ENCODE data around the gene FRMD4A. TPM values are rescaled to one million over a fixed set of nuclear protein-coding genes. Genes with fewer than 3 reads are reported as not detected.

FRMD4A gene
- total RNA-seq, 1 experiment from 2014 or later = 7.0 TPM

DNA sequence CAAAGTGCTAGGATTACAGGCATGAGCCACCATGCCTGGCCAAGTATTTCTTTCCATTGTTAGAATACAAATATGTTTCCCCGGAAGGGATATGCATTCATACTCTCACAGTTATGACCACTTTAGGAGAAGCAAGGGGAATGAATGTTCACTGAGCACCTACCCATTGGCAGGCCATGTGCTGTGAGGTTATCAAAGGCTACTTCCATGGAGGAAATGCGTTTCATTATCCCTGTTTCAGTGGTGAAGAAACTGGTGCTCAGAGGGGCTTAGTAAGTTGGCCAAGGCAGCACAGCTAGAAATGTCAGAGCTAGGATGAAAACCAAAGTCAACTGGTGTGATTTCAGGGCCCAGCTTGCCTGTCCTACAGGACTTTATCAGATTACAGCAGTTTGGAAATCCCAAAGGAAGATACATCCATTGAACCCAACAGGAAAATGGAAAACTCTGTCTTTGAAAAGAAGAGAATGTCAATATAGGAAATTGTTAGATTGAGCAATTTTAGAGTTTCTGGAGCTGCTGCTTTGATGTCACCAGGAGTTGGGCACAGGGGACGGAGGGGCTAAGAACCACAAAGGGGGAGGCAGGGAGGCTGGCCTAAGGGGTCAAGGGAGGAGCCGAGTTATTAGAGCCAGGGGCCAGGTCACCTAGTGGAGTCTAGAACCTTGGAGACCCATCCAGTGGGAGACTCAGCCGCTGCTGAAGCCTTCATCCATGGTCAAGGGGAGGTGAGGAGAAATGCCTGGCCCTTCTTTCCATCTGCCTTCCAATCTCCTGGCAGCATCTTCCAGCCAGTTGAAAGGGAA, 319.8 kb downstream of the FRMD4A start:
- DNase-seq = no peak
- Mint-ChIP-seq H3K4me3 (ENCODE audit: low read depth, unreplicated experiment) (no peak overlapping the region), H3K27ac (ENCODE audit: unreplicated experiment) (peak overlapping the region; percentile 33), H3K36me3 (ENCODE audit: insufficient read depth, unreplicated experiment) (peaks cover 7% of the 10 kb centered on the region), H3K9me3 (ENCODE audit: low read depth, unreplicated experiment) (no peaks in the 10 kb centered on the region), H3K27me3 (ENCODE audit: unreplicated experiment) (peaks cover 81% of the 10 kb centered on the region), H3K4me1 (ENCODE audit: low read depth, unreplicated experiment) (peaks cover 14% of the 10 kb centered on the region)
- TF ChIP-seq, protein P1, sequence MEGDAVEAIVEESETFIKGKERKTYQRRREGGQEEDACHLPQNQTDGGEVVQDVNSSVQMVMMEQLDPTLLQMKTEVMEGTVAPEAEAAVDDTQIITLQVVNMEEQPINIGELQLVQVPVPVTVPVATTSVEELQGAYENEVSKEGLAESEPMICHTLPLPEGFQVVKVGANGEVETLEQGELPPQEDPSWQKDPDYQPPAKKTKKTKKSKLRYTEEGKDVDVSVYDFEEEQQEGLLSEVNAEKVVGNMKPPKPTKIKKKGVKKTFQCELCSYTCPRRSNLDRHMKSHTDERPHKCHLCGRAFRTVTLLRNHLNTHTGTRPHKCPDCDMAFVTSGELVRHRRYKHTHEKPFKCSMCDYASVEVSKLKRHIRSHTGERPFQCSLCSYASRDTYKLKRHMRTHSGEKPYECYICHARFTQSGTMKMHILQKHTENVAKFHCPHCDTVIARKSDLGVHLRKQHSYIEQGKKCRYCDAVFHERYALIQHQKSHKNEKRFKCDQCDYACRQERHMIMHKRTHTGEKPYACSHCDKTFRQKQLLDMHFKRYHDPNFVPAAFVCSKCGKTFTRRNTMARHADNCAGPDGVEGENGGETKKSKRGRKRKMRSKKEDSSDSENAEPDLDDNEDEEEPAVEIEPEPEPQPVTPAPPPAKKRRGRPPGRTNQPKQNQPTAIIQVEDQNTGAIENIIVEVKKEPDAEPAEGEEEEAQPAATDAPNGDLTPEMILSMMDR (IDR thresholded peaks at IDR 0.05; ENCODE audit: unreplicated experiment) = no peak
- intact Hi-C loops (cut with micrococcal nuclease; ENCODE audit: unreplicated experiment) = no loop called here
- CTCF ChIA-PET = no interaction called here
- no TSS peak for BruUV-seq (replicated peaks)

DNA sequence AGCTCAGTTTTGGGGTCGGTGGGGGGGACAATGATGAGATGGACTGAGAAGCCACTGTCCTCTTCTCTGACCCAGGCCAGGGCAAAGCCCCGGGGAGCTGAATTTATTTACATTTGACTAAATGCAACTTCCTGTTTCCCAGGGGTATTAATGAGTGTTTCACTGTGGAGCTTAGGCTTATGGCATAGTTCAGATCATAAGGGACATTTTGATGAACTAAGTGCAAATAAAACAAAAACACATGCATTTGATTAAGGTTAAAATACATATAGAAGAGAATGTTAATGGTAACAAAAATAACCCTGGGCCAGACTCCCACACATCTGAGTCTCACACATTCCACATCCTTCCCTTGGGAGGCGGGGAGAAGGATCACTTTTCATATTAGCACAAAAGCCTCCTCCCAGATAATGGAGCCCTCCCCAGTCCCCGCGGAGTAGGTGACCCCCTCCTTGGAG, 320.6 kb downstream of the FRMD4A start:
- Mint-ChIP-seq H3K4me3 (ENCODE audit: low read depth, unreplicated experiment) (peak overlapping the region; percentile 73), H3K9me3 (ENCODE audit: low read depth, unreplicated experiment) (no peaks in the 10 kb centered on the region), H3K36me3 (ENCODE audit: insufficient read depth, unreplicated experiment) (peaks cover 7% of the 10 kb centered on the region), H3K27ac (ENCODE audit: unreplicated experiment) (peak overlapping the region; percentile 80), H3K27me3 (ENCODE audit: unreplicated experiment) (peaks cover 79% of the 10 kb centered on the region), H3K4me1 (ENCODE audit: low read depth, unreplicated experiment) (peaks cover 14% of the 10 kb centered on the region)
- no peak for DNase-seq
- BruUV-seq (replicated peaks) = no TSS peak
- TF ChIP-seq, protein P1 (IDR thresholded peaks at IDR 0.05; ENCODE audit: unreplicated experiment) = no peak
- CTCF ChIA-PET = interaction anchor here (0.9 kb wide), 1 partner anchor 129 kb away, joined by 3 read pairs; no protein-coding TSS in a partner anchor
- intact Hi-C loops (cut with micrococcal nuclease; ENCODE audit: unreplicated experiment) = no loop called here

DNA sequence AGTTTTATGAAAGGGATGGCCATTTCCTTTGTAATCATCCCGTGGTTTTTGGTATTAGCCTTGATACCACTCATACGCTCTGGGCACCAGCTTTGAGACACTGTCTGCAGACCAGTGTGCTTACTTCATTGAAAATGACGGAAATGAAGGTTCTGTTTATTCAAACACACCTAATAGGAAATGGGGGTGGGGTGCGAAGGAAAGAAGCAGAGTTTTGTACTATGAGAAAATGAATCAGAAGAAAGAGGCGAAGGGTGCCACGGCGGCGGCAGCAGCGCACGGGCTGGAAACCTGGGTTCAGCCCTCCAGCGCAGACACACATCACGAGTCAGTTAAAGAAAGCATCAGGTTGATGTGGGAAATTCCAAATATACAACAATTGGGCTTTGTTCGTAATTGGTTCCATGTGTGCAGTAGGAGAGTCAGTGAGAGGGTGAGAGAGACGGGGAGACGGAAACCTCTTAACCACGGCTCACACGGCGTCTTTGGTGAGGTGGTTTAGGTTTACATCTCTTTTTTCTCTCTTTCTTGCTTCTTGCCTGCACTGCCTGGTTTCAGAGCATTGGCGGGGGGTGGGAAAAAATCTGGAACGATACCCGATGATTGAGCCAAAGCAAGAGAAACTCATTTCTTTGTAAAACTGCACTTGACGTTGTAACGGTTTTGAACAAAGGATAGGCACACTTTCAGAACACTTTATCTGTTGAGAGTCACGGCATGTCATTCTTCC, 321.2 kb downstream of the FRMD4A start:
- peak; percentile 50 for DNase-seq
- peaks cover 14% of the 10 kb centered on the region for H3K4me1 Mint-ChIP-seq (ENCODE audit: low read depth, unreplicated experiment)
- H3K36me3 Mint-ChIP-seq (ENCODE audit: insufficient read depth, unreplicated experiment) = peaks cover 7% of the 10 kb centered on the region
- CTCF ChIA-PET = interaction anchor here (0.9 kb wide), 1 partner anchor 128 kb away, joined by 3 read pairs; no protein-coding TSS in a partner anchor
- TF ChIP-seq, protein P1 (IDR thresholded peaks at IDR 0.05; ENCODE audit: unreplicated experiment) = no peak
- intact Hi-C loops (cut with micrococcal nuclease; ENCODE audit: unreplicated experiment) = no loop called here
- H3K9me3 Mint-ChIP-seq (ENCODE audit: low read depth, unreplicated experiment) = no peaks in the 10 kb centered on the region
- H3K27me3 Mint-ChIP-seq (ENCODE audit: unreplicated experiment) = peaks cover 73% of the 10 kb centered on the region
- TSS peak; percentile 99 for BruUV-seq (replicated peaks)
- H3K27ac Mint-ChIP-seq (ENCODE audit: unreplicated experiment) = peak overlapping the region; percentile 80
- peak overlapping the region; percentile 73 for H3K4me3 Mint-ChIP-seq (ENCODE audit: low read depth, unreplicated experiment)

GRCh38 chr10:14008740-14009080, 322.0 kb downstream of the FRMD4A start:
- BruUV-seq (replicated peaks) = no TSS peak
- intact Hi-C loops (cut with micrococcal nuclease; ENCODE audit: unreplicated experiment) = no loop called here
- peaks cover 7% of the 10 kb centered on the region for H3K36me3 Mint-ChIP-seq (ENCODE audit: insufficient read depth, unreplicated experiment)
- peak overlapping the region; percentile 73 for H3K4me3 Mint-ChIP-seq (ENCODE audit: low read depth, unreplicated experiment)
- peaks cover 72% of the 10 kb centered on the region for H3K27me3 Mint-ChIP-seq (ENCODE audit: unreplicated experiment)
- no peaks in the 10 kb centered on the region for H3K9me3 Mint-ChIP-seq (ENCODE audit: low read depth, unreplicated experiment)
- H3K27ac Mint-ChIP-seq (ENCODE audit: unreplicated experiment) = no peak overlapping the region
- DNase-seq = no peak
- TF ChIP-seq, protein P1 (IDR thresholded peaks at IDR 0.05; ENCODE audit: unreplicated experiment) = no peak
- CTCF ChIA-PET = interaction anchor here (0.7 kb wide), 1 partner anchor 291 kb away, joined by 3 read pairs; no protein-coding TSS in a partner anchor
- H3K4me1 Mint-ChIP-seq (ENCODE audit: low read depth, unreplicated experiment) = peaks cover 14% of the 10 kb centered on the region
